IPS DF 6.9 (cell line): Measurements from ENCODE around the gene SLC20A1.

Experiments
- DNase-seq: peaks from one replicate; pipeline ENCODE4 v3.0.0-alpha.2; 2013; ENCODE audit warnings: low read depth, low spot score
- H3K27ac ChIP-seq: one replicate; pipeline ENCODE4 v1.5.1; 2013; ENCODE audit warnings: low read length, control low read depth
- H3K27me3 ChIP-seq: 2 replicates; pipeline ENCODE4 v1.6.1; 2013; ENCODE audit warnings: mild to moderate bottlenecking, low read length; ENCODE audit not compliant: control insufficient read depth, insufficient read depth
- H3K36me3 ChIP-seq: 2 replicates; pipeline ENCODE4 v1.6.1; 2013; ENCODE audit warnings: low read length; ENCODE audit not compliant: control insufficient read depth, insufficient read depth
- H3K4me1 ChIP-seq: 2 replicates; pipeline ENCODE4 v1.6.1; 2013; ENCODE audit warnings: low read length; ENCODE audit not compliant: control insufficient read depth, insufficient read depth
- H3K4me3 ChIP-seq: 2 replicates; pipeline ENCODE4 v1.5.1; 2013; ENCODE audit warnings: mild to moderate bottlenecking, low read length
- H3K9me3 ChIP-seq: 2 replicates; pipeline ENCODE4 v1.6.1; 2013; ENCODE audit warnings: low read length, inconsistent platforms; ENCODE audit not compliant: control insufficient read depth, insufficient read depth
- WGBS: extraction: QIAGEN DNeasy Blood & Tissue Kit; methylation state at CpG from one replicate; pipeline ENCODE4 v1.1.7; 2013; ENCODE audit warnings: mixed read lengths, missing lambda C conversion rate; ENCODE audit not compliant: insufficient read length, insufficient coverage; 5-methylcytosine and 5-hydroxymethylcytosine counted together

Gene SLC20A1

DNA sequence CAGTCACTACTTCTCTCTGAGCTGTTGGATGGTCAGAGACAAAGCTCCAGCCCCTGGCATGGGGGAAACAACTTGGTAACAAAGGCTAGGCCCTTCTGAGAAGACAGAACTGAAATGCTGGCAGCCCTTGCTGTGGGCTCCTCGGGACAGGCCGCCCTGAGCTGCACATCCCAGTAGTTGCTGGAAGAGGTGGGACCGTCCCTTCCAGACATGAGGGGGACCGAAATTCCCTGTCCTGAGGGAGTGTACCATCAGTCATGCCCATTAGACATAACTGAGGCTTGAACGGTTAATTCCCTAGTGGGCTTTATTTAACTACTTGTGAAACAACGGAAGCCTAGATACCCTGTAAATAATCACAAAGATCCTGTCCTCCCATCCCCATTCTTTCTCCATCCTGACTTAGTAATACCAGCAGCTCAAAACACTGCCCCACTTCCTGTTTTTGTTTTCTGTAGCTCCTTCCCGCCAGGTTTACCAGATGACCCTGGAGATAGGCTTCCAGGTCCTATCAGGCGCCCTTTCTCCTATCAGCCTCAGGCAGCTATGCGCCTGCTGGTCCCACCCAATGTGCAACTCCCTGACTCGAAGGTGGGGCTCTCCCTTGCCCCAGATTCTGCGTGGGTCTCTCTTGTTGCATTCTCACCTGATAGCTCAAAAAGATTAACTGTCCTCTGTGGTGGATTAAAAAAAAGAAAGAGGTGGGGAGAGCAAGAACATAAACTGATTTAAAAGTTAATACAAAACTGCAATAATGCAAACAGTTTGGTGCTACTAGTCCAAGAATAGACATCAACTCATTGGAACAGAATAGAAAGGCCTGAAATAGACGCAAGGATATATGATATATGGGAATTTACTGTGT, 38.0 kb downstream of the SLC20A1 start:
- Histone ChIP-seq H3K27me3 (no peaks in the 10 kb centered on the region), H3K4me1 (no peaks in the 10 kb centered on the region), H3K27ac (no peak overlapping the region), H3K9me3 (no peaks in the 10 kb centered on the region), H3K36me3 (no peaks in the 10 kb centered on the region), H3K4me3 (no peak overlapping the region)
- DNase-seq = no peak
- no CpG with 5 or more reads among the region's 12 CpGs for WGBS

DNA sequence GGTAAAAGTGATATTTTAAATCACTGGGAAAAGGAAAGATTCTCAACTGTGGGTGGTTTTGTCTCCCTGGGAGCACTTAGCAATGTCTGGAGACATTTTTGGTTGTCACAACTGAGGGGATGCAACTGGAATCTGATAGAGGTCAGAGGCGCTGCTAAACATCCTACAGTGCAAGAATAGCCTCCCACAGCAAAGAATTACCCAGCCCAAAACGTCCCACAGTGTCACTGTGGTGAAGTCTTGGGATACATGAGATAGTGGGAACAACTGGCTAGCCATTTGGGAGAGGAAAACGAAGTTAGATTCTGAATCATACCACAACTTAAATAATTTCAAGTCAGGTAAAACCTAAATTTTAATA, 38.7 kb downstream of the SLC20A1 start:
- no peaks in the 10 kb centered on the region for H3K9me3 ChIP-seq
- no peak overlapping the region for H3K4me3 ChIP-seq
- DNase-seq = no peak
- no CpG with 5 or more reads among the region's 3 CpGs for WGBS
- no peak overlapping the region for H3K27ac ChIP-seq
- H3K36me3 ChIP-seq = no peaks in the 10 kb centered on the region
- H3K4me1 ChIP-seq = no peaks in the 10 kb centered on the region
- H3K27me3 ChIP-seq = no peaks in the 10 kb centered on the region

DNA sequence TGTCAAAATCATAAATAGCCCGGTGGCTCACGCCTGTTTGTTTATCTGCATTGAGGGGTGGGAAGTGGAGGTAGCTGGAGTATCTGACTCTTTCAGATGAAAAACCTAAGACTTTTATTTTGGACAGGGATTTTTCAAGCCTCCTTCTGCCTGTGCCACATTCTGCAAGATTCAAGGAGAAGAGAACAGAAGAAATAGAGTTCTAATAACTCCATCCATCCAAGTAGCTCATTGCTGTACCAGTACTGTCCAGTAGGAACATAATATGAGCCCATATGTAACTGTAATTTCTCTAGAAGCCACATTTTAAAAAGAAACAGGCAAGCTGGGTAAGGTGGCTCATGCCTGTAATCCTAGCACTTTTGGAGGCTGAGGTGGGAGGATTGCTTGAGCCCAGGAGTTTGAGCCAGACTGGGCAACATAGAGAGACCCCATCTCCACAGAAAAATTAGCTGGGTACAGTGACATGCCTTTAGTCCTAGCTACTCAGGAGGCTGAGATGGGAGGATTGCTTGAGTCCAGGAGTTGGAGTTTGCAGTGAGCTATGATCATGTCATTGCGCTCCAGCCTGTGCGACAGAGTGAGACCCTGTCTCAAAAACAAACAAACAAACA, 39.6 kb downstream of the SLC20A1 start:
- no peak for DNase-seq
- H3K9me3 ChIP-seq = no peaks in the 10 kb centered on the region
- H3K4me1 ChIP-seq = no peaks in the 10 kb centered on the region
- H3K4me3 ChIP-seq = no peak overlapping the region
- H3K27me3 ChIP-seq = no peaks in the 10 kb centered on the region
- no peaks in the 10 kb centered on the region for H3K36me3 ChIP-seq
- WGBS = no CpG with 5 or more reads among the region's 4 CpGs
- H3K27ac ChIP-seq = no peak overlapping the region

DNA sequence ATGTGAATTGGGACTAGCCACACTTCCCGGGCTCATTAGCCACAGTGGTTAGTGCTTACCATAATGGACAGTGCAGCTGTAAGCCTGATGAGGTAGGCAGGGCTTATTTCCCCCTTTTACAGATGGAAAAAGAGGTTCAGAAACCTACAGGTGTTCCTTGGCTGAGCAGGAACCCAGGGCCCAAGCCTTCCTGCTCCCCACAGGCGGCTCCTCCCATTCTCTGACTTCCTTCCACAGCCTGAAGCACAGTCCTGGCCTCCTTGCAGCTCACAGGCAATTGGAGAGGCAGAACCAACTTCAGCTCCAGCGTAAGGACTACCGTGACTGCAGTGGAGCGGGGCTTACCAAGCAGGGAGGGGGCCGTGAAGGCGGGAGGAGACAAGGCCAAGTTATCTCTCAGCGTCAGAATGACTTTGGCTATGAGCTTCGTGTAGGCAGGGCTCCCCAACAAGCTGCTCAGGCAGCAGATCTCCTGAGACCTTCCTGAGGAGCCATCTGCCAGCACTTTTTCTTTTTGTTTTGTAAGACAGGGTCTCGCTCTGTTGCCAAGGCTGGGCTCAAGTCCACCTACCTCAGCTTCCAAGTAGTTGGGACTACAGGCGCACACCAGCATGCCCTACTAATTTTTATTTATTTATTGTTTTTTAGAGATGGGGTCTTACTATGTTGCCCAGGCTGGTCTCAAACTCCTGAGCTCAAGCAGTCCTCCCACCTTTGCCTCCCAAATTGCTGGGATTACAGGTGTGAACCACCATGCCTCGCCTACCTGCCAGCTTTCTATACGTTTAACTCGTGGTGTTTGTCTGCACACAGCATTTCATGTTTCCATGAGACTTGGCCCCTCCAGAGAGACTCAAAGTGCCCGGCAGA, 40.8 kb downstream of the SLC20A1 start:
- H3K27ac ChIP-seq = no peak overlapping the region
- H3K27me3 ChIP-seq = no peaks in the 10 kb centered on the region
- no CpG with 5 or more reads among the region's 15 CpGs for WGBS
- no peaks in the 10 kb centered on the region for H3K4me1 ChIP-seq
- no peaks in the 10 kb centered on the region for H3K9me3 ChIP-seq
- H3K4me3 ChIP-seq = no peak overlapping the region
- H3K36me3 ChIP-seq = no peaks in the 10 kb centered on the region
- DNase-seq = no peak

DNA sequence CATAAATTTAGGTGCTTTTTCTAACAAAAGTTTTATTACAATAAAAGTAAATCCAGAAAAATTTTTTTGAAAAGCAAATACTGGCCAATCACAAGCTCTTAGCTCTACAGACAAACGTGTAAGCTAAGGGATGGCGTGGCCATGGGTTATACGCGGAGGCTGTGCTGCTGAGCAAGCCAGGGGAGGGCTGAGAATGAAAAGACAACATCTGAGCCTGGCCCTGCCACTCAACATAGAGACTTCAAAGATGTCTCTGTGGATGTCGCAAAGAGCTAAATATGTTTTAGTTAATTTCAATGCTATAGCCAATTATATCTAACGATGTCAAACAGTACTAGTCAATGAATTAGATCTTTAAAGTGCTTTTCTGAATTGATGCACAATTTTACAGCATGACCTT, 41.8 kb downstream of the SLC20A1 start:
- no peak for DNase-seq
- Histone ChIP-seq H3K27me3 (no peaks in the 10 kb centered on the region), H3K27ac (no peak overlapping the region), H3K4me1 (no peaks in the 10 kb centered on the region), H3K4me3 (no peak overlapping the region), H3K36me3 (no peaks in the 10 kb centered on the region), H3K9me3 (no peaks in the 10 kb centered on the region)
- no CpG with 5 or more reads among the region's 6 CpGs for WGBS

DNA sequence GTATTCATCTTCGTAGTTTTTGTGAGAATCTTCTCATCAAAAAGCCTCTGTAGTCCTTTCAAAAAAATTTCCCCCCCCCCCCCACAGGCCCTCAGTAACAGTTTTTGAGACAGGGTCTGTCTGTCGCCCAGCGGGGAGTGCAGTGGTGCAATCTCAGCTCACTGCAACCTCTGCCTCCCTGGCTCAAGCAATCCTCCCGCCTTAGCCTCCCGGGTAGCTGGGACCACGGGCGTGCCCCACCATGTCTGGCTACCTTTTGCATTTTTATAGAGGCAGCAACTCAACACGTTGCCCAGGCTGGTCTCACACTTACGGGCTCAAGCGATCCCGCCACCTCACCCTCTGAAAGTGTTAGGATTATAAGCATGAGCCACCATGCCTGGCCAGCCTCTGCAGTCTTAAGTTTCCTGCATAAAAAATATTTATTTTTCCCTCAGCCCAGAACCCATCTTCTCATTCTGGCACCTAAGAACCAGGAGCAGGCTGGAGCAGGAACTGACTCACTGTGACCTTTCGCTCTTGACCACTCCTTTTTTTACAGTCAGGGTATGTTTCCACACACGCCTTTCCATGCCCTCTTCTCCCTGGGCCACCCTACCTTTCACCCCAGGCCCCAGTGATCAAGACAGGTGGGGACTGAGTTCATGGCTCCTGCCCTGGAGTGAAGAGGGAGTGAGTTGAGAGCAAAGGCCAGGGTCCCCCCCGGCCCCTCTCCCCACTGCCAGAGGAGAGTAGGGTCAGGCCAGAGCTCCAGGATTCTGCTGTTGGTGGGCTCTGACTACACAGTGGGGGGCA, 42.5 kb downstream of the SLC20A1 start:
- no peaks in the 10 kb centered on the region for H3K36me3 ChIP-seq
- WGBS = no CpG with 5 or more reads among the region's 14 CpGs
- H3K27me3 ChIP-seq = no peaks in the 10 kb centered on the region
- no peak overlapping the region for H3K4me3 ChIP-seq
- no peak overlapping the region for H3K27ac ChIP-seq
- H3K9me3 ChIP-seq = no peaks in the 10 kb centered on the region
- no peak for DNase-seq
- no peaks in the 10 kb centered on the region for H3K4me1 ChIP-seq

DNA sequence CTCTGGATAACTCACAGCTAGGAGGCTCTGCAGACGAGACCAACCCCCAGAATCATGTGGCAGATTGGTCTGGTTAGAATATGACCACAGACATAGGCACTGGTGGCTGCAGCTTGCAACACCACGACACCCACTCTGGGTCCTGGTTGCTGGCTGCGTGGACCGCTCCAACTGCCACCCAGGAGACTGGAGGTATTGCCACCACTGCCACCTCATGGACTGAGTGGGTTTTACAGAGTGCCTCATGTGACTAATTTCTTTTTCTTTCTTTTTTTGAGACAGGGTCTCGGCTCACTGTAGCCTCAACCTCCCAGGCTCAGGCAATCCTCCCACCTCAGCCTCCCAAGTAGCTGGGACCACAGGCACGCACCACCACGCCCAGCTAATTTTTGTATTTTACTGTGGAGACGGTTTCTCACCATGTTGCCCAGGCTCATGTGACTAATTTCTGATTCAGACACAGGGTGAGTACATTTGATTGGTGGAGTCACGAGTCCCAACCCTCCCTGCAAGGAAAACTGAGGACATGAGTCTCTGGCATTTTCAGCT, 45.2 kb downstream of the SLC20A1 start:
- H3K4me1 ChIP-seq = no peaks in the 10 kb centered on the region
- no peak overlapping the region for H3K27ac ChIP-seq
- no peaks in the 10 kb centered on the region for H3K9me3 ChIP-seq
- H3K4me3 ChIP-seq = no peak overlapping the region
- no peaks in the 10 kb centered on the region for H3K36me3 ChIP-seq
- no CpG with 5 or more reads among the region's 9 CpGs for WGBS
- H3K27me3 ChIP-seq = no peaks in the 10 kb centered on the region
- DNase-seq = peak; percentile 25

DNA sequence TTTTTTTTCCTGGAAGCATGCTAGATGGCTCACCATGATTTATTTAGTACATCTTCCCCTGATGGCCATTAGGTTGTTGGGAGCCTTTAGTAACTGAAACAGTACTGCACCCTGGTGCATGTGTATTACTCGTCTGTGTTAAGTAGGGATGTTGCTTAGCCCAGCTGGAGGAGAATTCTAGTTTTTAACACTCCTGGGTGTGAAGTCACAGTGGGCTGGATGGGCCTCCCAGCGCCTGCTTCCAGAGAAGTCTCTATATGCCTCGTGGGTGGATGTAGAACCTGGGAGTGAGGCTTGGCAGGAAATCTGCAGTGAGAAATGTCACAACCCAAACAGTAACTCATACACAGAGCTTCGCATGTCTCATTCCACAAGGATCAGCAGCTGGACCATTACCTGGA, 46.1 kb downstream of the SLC20A1 start:
- Histone ChIP-seq H3K9me3 (no peaks in the 10 kb centered on the region), H3K27me3 (no peaks in the 10 kb centered on the region), H3K36me3 (no peaks in the 10 kb centered on the region), H3K27ac (no peak overlapping the region), H3K4me1 (no peaks in the 10 kb centered on the region), H3K4me3 (no peak overlapping the region)
- WGBS = no CpG with 5 or more reads among the region's 4 CpGs
- no peak for DNase-seq

DNA sequence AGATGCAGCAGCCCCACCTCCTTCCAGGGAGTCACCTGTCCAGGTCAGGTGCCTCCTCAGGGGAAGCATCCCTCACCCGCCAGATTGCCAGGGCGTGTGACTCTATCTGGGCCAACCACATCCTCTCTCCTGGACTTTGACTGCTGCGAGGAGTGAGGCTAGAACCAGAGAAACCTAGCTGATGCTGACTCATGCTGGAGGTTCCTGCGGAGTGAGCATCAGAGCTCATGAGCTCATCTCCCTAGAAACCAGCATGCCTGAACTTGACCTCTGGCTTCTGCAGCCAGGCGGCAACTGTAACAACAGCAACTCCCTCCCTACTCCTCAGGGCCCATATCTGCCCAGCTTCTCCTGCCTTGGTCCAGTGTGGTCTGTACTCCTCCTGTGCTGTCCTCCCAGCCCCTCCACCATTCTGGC, 46.8 kb downstream of the SLC20A1 start:
- no peaks in the 10 kb centered on the region for H3K9me3 ChIP-seq
- no peaks in the 10 kb centered on the region for H3K27me3 ChIP-seq
- no CpG with 5 or more reads among the region's 5 CpGs for WGBS
- no peaks in the 10 kb centered on the region for H3K4me1 ChIP-seq
- H3K27ac ChIP-seq = no peak overlapping the region
- no peaks in the 10 kb centered on the region for H3K36me3 ChIP-seq
- DNase-seq = peak; percentile 5
- H3K4me3 ChIP-seq = no peak overlapping the region

DNA sequence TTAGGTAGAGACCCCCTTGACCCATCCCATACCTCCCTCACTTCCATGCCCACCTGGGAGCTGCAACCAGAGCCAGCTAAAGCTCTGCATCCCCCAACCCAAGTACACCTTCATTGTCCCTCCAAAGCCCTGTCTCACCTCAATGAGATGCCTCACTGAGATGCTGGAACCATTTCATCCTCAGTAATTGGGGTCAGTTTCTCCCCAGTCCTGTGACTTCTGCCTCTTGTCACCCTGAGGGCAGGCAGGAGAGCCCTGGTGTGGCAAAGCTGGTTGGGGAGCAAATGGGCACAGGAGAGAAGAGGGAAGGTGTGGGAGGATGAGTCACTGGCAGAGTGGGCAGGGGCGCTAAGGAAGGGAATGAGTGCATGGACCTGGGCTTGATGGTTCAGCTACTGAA, 47.2 kb downstream of the SLC20A1 start:
- DNase-seq = no peak

More for the DNA sequence above, 47.2 kb downstream of the SLC20A1 start:
- no peak overlapping the region for H3K27ac ChIP-seq
- H3K36me3 ChIP-seq = no peaks in the 10 kb centered on the region
- no peak overlapping the region for H3K4me3 ChIP-seq
- no peaks in the 10 kb centered on the region for H3K9me3 ChIP-seq
- no peaks in the 10 kb centered on the region for H3K27me3 ChIP-seq
- no CpG with 5 or more reads among the region's 1 CpG for WGBS
- H3K4me1 ChIP-seq = no peaks in the 10 kb centered on the region
